NCI-H146 treated with DMSO at 0.1 percent for 48 hours (cell line): Measurements from ENCODE around the gene CCDC28B.
A peak's percentile ranks its signal among the peaks of the same experiment; 100 is the strongest.
"Not testable (repeated sequence)": the region's sequence is repeated elsewhere in the genome, so short reads cannot be mapped to it uniquely, and the experiment has no call there.

Source experiments
- DNase-seq: peaks from one replicate; lab custom pipeline; 2025; ENCODE audit not compliant: unreplicated experiment; lab: John Stamatoyannopoulos, UW

CCDC28B gene

DNA sequence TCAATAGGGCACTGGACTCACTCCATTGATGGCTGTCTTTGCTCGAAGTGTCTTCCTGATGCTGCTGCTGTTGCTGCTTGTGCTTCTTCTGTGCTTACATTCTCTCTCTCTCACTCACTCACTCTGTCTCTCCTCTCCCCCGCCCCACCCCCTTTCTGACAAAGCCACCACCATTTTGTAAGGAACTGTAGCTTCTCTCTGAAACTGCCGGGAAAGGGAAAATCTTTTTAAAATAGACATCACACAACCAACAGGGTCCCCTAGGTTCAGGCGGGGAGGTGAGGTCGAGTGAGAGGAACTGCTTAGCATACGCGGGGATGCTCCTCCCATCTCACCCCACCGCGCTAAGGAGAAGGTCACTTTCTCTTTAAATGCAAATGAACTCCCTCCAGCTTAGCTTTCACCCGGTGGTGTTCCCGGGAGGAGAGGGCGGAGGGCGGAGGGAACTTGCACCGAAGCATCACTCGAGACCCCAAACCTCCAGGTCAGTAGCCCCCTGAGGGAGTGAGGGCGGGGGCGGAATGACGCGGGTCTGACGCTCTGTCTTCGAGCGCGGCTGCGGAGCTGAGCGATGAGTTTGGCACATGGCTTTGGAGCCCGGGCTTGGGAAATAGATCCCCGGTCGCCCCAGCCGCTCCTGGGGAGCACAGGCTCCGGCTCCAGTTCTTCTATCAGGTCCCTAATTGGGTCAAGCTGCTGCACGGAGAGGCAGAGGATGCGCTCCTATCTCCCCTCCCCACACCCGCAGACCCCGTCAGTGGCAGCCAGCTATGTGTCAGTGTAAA lies at the start of gene CCDC28B:
Gene CCDC28B (plus strand): TSS at position 370 of the 785 bp plus-strand sequence. CDS start 1,341 bp downstream, outside the sequence.
- DNase-seq = peak; percentile 44

DNA sequence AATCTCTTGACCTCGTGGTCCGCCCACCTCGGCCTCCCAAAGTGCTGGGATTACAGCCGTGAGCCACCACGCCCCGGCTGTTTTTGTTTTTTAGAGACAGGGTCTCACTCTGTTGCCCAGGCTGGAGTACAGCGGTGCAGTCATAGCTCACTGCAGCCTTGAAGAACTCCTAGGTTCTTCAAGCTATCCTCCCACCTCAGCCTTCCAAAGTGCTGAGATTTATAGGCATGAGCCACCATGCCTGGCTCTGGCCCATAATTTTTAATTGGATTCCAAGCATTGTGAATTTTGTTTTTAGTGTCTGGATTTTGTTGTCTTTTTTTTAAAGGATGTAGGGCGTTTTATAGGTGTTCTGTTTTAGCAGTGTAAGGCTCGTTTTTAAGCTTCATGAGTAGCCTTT lies 49.5 kb upstream of the CCDC28B start:
- DNase-seq = no peak

DNA sequence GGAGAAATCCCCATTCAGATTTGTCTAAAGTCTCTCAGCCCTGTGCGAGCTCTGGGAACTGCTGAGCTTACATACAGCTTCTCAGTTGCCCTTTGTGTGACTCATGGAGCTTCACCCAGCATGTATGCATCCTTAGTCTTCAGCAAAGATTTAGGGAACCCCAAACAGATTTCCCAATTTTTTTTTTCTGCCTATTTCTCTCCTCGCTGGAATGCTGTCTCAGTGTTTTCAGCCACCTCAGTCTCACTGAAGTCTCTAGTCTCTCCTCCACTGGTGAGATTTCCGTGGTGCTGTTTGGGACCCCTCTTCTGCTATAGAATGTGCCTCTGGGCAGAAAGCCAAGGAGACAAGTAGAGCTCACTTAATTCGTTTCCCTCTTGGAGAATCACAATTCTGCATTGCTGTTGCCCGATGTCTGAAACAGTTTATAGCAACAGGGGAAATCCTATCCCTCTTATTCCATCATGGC lies 49.0 kb upstream of the CCDC28B start:
- no peak for DNase-seq

DNA sequence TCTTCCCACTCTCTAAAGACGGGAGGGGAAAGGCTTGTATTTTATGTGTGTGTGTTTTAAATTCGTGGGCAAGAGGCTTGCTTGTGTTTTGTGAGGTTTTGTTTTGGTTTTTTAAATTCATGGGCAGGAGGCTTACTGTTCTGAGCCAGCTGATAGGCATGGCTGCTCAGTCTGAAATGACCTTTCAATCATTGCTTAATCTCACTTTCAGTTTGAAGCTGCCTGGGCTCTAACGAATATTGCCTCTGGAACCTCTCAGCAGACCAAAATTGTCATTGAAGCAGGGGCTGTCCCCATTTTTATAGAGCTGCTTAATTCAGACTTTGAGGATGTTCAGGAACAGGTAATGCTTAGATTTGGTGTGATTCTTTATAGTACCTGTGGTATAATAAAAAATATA lies 41.2 kb upstream of the CCDC28B start:
- DNase-seq = no peak

DNA sequence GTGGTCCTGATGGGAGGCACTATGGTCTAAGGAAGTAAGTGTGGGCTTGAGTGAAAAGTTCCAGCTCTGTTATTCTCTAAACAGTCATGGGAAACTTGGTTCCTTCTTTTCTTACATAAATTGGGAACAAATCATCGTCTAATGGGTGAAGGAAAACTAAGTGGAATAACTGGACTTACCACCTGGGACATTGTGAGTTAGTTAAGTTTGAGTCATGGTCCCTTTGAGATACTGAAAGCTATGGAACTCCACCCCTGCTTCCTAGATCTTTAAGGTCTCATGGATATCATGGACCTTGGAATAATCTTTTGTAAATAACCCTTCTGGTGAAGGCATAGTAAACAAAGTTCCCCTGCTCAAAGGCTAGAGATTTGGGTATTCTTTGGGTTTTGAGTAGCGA lies 37.0 kb upstream of the CCDC28B start:
- no peak for DNase-seq

DNA sequence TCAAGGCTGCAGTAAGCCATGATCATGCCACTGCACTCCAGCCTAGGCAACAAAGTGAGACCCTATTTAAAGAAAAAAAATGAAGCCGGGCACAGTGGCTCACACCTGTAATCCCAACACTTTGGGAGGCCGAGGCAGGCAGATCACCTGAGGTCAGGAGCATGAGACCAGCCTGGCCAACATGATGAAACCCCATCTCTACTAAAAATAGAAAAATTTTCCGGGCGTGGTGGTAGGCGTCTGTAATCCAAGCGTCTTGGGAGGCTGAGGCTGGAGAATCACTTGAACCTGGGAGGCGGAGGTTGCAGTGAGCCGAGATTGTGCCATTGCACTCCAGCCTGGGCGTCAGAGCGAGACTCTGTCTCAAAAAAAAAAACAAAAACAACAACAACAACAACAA lies 34.8 kb upstream of the CCDC28B start:
- not testable (repeated sequence) for DNase-seq

DNA sequence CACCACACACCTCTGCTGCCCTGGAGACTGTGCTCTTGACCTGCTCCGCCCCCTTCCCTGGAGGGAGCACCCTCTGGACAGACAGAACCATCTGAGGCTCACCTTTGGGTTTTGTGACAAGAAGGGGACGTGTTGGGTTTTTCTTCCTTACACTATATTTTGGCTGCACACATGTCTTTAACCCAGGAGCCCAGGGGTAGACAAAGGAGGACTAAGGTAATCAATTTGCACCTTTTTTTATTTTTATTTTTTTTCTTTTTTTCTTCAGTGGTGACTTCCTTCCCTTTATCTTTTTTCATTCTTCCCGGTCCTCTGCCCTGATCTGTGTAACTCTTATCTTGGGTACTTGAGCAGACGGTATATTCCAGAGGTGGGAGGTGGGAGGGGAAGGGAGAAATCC lies 29.4 kb upstream of the CCDC28B start:
- no peak for DNase-seq

DNA sequence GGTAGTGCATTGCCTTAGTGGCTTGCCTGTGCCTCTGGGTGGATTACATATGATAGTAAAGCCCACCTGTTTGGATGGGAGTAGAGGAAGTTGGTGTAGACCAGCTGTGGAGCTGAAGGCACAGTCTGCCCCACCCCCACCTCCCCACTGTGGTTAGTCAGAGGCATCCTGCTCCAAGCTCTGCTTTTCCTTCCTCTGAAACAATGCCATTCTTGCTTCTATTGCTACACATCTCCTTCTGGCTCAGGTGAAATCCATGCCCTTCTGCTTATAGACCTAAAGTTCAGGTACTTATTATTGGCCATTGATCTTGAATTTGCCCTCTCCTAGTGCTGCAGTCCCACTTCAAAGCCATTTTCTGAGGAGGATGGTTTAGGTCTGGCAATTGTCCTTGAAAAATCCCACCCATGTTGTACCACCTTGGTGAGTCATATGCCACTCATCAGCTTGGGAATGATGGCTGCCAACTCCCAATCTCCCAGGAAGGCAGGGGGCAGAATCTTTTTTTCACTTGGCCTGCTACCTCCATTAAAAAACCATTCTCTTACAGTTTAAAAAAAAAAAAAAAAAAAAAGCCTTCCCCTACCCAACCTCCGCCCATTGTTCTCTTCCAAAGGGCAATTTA lies 27.7 kb upstream of the CCDC28B start:
- no peak for DNase-seq

DNA sequence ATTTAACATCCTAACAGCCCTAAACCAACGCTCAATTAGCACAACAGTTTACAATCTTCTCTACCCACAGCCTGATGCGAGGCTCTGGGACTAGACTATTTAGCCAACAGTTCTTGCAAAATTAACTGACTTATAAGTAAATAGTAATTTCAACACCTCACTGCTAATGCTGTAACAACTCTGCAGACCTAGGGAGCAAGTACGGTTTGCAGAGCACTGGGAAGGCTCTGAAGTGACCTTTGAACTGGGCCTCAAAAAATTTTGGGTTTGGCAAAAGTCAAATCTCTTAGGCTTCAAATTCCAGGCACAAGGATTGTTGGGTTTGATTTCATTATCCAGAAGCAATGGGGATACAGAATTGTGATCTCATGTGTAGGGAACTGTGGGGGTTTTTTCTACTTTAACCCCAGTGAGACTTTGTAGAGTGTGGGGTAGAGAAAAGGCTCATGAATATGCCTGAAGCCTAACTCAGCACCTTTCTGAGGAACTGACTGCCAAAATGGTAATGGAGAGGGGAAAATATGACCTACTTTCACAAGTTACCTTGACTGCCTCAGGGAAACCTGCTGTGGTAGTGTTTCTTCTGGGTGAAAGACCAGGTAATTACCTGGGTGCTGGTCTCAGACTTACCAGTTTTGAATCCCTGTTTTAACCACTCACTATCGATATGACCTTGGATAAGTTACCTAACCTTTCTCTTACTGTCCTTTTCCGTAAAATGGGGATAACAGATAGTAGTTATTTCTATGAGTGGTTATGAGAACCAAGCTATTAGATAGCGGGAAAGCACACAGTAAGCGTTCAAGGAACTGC lies 21.8 kb upstream of the CCDC28B start:
- DNase-seq = no peak

DNA sequence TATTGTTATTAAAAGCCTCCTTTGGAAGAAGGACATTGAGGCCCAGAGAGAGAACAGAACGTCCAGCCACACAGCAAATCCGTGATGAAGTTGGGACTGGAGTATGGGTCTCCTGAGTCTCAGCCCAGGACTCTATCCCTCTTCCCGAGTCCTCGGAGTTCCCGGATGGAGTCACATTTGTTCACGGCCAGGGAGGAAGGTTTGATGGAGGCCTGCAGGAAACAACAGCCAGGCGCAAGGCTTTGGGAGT lies 21.3 kb upstream of the CCDC28B start:
- DNase-seq = no peak

DNA sequence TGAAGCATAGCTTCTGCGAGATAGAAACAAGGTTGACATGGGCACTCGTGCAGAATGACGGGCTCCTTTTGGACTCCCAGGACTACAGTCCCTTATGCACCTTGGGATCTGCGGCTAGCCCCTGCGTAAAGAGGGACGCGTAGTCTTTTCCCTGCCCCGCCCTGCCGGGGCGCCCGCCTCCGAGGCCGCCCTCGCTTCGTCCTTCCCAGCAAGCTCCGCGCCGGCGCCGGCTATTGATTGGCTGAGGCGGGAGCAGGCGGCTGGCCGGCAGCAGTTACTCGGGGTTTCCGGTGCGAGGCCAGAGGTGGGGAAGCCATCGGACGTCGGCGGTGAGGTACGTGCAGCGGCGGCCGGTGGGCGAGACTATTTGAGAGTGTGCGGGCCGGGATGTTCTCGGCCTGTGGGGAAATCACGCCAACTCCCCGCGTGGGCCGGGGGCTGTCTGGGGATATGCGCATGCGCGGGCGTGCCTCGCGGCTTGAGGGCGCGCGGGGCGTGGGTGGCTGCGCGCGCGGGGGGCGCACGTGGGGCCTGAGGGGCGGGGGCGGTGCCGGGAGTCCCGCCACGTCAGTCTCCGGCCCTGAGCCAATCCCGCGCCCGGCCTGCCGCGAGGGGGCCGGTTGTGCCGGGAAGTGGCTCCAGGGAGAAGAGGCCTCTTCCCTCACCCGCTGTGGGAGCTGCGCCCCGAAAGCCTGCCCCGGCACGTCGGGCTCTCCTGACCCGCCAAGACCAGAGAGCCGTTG lies 20.8 kb upstream of the CCDC28B start, which contains the start of gene TXLNA:
Gene TXLNA (plus strand): TSS at position 233 of the 743 bp plus-strand sequence. CDS start 671 bp downstream, outside the sequence.
- peak; percentile 80 for DNase-seq

DNA sequence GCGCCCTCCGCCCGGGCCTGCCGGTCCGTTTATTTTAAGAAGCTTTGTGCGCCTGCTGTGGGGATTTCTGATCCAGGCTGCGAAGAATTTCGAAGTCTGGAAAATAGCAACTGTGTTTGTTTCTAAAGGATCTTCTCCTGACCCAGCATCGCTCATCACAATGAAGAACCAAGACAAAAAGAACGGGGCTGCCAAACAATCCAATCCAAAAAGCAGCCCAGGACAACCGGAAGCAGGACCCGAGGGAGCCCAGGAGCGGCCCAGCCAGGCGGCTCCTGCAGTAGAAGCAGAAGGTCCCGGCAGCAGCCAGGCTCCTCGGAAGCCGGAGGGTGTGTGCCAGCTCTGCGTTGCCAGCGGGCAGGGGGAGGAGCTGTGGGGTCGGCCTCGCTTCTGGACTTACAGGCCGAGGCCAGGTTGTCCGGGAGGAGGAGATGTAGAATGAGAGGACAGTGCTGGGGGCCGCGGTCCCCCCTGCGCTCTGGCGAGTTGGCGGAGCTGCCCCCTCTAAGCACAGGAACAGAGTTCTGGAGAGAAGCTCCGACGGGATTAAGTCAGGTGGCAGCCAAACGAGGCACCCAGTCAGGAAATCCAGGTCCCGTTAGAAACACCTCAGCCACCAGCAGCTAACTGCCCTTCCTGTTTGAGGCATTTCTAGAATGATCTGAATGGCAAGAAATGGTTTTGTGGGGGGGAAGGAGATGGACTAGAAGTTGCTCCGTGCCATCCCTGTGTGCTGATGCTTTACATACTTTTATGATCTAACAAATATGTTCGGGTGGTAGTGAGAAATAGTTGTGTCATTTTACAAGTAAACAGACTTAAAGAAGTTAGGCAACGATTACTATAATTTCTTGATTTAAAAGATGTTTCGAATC lies 20.0 kb upstream of the CCDC28B start:
- no peak for DNase-seq

DNA sequence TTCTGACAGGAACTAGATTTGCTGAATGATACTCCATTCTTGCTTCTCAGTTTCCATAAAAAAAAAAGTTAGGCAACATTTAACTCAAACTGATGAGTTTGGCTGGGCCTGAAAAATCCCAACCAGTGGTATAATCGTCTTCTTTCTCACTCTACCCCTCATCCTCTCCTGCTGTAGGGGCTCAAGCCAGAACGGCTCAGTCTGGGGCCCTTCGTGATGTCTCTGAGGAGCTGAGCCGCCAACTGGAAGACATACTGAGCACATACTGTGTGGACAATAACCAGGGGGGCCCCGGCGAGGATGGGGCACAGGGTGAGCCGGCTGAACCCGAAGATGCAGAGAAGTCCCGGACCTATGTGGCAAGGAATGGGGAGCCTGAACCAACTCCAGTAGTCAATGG lies 19.3 kb upstream of the CCDC28B start:
- DNase-seq = no peak

DNA sequence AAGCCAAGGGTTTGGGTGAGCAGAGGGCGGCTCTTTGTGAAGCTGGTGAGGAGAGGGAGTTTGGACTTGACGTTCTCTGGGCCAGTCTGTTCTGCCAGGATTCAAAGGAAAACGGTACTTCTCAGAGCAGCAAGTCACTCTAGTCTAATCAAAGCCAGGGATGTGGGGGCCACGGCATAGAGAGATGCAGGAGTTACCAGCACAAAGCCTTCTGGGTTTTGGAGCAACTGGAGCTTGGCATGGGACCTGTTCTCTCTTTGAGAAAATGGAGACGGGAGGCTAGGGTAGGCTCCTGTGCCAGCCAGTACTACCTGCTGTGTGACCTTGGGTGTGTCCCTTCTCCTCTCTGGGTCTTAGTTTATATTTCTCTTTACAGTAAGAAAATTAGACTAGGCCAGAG lies 18.8 kb upstream of the CCDC28B start:
- no peak for DNase-seq

DNA sequence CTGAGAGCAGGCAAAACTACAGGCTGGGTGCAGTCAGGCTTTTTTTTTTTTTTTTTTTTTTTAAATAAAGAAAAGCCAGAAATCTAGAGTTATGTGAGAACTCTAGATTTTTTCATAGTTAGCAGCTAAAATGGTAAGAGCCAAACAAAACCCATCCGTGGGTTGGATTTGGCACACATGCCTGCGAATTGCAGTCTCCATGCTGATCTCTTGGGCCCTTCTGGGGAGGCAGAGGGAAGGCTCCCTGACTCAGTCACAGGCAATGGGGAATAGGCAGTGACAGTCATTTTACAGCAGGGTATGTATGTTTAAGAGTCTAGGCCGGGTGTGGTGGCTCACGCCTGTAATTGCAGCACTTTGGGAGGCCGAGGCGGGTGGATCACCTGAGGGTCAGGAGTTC lies 18.3 kb upstream of the CCDC28B start:
- DNase-seq = no peak

DNA sequence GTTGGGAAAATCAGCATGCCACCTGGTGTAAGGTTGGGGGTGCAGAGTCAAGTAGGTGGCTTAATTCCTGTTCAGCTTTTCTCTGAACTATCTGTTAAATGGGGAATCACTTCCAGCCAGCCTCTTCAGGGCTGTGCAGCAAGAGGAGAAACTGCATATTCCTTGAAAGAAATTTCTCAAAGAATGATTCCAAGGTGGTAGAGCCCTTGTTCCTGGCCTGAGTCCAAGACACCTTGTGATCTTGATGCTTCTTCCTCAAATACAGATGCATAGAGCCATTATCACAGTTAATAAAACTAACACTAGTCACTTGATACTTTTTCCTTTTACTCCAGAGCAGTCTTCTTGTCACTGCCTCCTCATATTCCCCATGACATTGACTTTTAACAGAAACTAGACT lies 15.7 kb upstream of the CCDC28B start:
- DNase-seq = no peak

DNA sequence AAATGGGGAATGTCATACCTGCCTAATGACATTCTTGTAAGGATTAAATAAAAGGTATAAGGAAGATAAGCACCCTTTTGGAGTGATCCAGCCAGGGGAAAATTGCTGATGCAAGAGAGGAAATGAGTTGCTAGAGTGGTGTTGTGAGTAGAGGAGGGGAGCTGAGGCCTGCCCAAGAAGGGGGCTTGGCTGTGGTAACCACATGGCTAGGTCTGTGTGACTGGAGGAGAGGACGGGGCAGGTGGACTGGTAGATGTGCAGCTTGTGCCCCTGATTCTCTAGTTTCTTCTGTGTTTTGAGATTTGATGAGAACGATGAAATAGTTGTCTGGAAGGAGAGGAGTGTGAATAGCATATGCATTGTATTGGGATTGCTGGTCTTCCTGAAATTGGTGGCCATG lies 14.3 kb upstream of the CCDC28B start:
- no peak for DNase-seq

DNA sequence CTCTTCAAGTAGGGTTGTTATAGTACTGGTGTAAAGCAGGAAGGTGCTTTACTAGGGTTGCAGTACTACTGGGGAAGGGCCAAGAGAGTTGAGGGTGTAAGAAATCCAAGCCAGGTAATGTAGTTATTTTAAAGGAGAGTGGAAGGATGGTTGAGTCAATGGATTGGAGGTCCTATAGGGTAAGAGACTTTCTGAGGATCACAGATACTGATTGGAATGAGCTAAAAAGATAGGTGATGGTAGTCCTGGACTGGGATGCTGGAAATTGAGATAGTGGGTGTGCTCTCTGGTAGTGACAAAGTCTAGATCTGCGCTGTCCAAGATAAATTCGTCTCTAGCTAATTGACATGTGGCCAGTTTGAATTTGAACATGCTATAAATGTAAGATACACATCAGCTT lies 13.9 kb upstream of the CCDC28B start:
- no peak for DNase-seq

DNA sequence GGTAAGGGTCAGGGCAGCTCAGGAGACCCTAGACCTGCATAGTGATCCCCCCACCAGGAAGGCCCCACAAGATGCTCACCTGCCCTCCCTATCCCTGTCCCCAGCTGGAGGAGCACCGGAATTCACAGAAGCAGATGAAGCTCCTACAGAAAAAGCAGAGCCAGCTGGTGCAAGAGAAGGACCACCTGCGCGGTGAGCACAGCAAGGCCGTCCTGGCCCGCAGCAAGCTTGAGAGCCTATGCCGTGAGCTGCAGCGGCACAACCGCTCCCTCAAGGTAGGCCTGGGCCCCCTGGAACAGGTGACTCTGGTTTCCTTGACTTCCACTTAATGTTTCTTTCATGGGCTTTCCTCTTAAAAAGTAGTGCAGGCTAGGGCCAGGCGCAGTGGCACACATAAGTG lies 12.5 kb upstream of the CCDC28B start:
- no peak for DNase-seq

DNA sequence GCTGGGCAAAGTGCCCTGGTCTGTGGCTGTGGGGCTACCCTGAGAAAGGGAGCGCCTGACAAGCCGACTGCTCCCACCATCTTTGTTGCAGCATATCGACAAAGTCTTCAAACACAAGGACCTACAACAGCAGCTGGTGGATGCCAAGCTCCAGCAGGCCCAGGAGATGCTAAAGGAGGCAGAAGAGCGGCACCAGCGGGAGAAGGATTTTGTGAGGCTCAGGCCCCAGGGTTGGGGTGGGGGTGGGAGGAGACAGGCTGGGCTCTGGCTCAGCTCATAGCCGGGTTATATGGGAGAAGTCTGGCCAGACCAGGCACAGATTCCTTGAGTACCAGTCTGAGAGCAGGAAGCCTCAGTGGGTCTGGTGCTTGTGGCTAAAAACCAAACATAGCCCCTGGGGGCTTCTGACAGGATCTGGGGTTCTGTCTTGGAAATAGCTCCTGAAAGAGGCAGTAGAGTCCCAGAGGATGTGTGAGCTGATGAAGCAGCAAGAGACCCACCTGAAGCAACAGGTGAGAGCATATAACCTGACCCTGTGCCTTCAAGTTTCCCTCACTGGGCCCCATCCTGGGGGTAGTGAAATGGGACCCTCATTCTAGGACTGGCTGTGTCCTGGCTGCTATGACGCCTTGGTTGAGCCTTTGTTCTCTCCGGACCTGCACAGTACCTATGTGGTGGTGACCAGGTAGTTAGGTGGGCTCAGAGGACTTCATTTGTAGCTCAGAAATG lies 8.0 kb upstream of the CCDC28B start:
- no peak for DNase-seq
